ENCODE measurements around the gene UNC13B. TPM values are rescaled to one million over a fixed set of nuclear protein-coding genes. Genes with fewer than 3 reads are reported as not detected.

The UNC13B gene
- total and polyA plus RNA-seq, 2 of the 8 experiments (the other 6 are each of a cell fraction or from before 2014, with no cell fraction given), result 23.1 to 51.7 TPM

DNA sequence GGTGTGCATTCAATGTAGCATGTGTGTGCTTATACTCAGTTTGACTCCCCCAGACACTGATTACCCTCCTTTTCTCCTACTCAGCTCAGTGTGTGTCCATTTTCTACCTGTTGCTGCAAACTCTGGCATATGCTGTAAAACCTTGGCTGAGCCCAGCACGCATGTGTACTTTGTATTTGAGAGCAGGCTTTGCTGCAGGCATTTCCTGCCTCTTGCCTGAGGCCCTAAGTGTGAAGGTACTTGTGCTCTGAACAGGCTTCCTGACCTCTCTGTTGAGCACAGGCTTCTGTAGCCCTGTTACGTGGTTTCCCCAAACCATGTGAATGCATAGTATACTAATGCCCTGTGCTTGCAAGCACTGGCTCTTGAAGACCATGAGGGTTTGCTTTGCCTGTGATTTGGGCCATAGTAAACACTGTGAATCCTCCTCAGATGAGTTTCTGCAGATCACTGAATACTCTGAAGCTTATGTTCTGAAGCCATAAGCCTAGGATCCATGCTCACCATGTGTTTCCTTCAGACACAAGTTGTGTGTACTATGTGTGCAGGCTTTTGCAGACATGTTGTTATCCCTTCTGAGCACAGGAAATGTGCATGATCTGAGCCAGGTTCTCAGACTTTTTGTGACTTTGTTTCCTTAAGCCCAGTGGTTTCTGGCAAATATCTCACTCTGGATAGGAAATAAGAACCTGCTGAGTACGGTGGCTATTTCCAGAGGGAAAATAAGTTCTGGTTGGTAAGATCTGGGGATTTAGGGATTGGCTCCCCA lies 203.2 kb downstream of the UNC13B start:
- Histone ChIP-seq H3K79me1 (ENCODE audit: low read depth, low read length) (peaks cover 2% of the 10 kb centered on the region; the same call in 1 of the 2 replicates), H4K5ac (ENCODE audit: insufficient read length, low read depth, low read length) (no peak overlapping the region), H3K9me3 (ENCODE audit: insufficient read depth in 2 of 2, low read depth in 1 of 2, low read length in 1 of 2) (no peaks in the 10 kb centered on the region), H3K79me2 (ENCODE audit: control insufficient read depth in 1 of 2, insufficient read depth in 2 of 2, low read length in 2 of 2) (no peaks in the 10 kb centered on the region), H4K91ac (replicated peaks; ENCODE audit: insufficient read length, low read length) (no peak overlapping the region), H3K14ac (ENCODE audit: insufficient read length) (peak overlapping the region; percentile 18), H2BK15ac (ENCODE audit: low read length) (no peak overlapping the region), H3K4me1 (replicated peaks in 1 of 4; ENCODE audit: control insufficient read depth in 3 of 4, insufficient read depth in 4 of 4, low read length in 3 of 4) (no peaks in the 10 kb centered on the region), H2BK5ac (ENCODE audit: low read depth, low read length) (no peak overlapping the region; the same call in 1 of the 2 replicates), H3K27me3 (replicated peaks in 1 of 4; ENCODE audit: control insufficient read depth in 3 of 4, extremely low read depth in 1 of 4, insufficient read depth in 3 of 4, low read length in 3 of 4) (no peaks in the 10 kb centered on the region), H2AFZ (ENCODE audit: low read length) (no peak overlapping the region), H2BK20ac (ENCODE audit: low read length) (no peak overlapping the region), H3K4ac (replicated peaks; ENCODE audit: insufficient read length, low read depth, low read length) (no peak overlapping the region), H3K23ac (ENCODE audit: insufficient read length) (no peak overlapping the region), H2BK120ac (replicated peaks; ENCODE audit: low read depth, low read length) (no peak overlapping the region), H4K8ac (ENCODE audit: extremely low read depth, insufficient read depth, low read length) (no peak overlapping the region), H3K56ac (replicated peaks; ENCODE audit: insufficient read length, low read depth, low read length) (no peak overlapping the region), H3K27ac (ENCODE audit: low read depth, low read length) (no peak overlapping the region), H3K4me2 (ENCODE audit: insufficient read depth in 1 of 2, low read depth in 2 of 2, low read length in 2 of 2) (no peak overlapping the region), H3K4me3 (ENCODE audit: extremely low read depth in 1 of 4, insufficient read depth in 2 of 4, low read depth in 3 of 4, low read length in 4 of 4) (no peak overlapping the region), H3K23me2 (ENCODE audit: low read depth, low read length) (no peaks in the 10 kb centered on the region), H4K20me1 (replicated peaks in 1 of 2; ENCODE audit: control insufficient read depth in 1 of 2, insufficient read depth in 2 of 2, low read length in 2 of 2) (no peaks in the 10 kb centered on the region), H2AK5ac (ENCODE audit: low read depth, low read length) (no peak overlapping the region), H3K18ac (ENCODE audit: extremely low read depth, low read length) (no peak overlapping the region), H3K9ac (replicated peaks in 1 of 4; ENCODE audit: extremely low read depth in 1 of 4, low read depth in 3 of 4, low read length in 3 of 4) (no peak overlapping the region), H2BK12ac (ENCODE audit: low read depth, low read length) (no peak overlapping the region), H3K36me3 (ENCODE audit: control insufficient read depth in 2 of 4, insufficient read depth in 4 of 4, low read length in 3 of 4) (no peaks in the 10 kb centered on the region; a peak in 2 of 8 replicates)
- WGBS, 2 experiments (ENCODE audit: extremely low coverage in 1 of 2, insufficient coverage in 1 of 2, insufficient read length in 1 of 2, insufficient replicate concordance in 2 of 2, low coverage in 1 of 2, low lambda C conversion rate in 2 of 2, missing lambda C conversion rate in 1 of 2), result 82% methylated on average over 3 of the region's 3 CpGs; no CpG with 5 or more reads in 1 of the 2 experiments
- FAIRE-seq (no peak), DNase-seq (ENCODE audit: low read depth in 1 of 2, low spot score in 2 of 2) (no peak)
- TF ChIP-seq KDM1A (IDR thresholded peaks at IDR 0.05; ENCODE audit: borderline replicate concordance, low read length) (no peak), YY1 (IDR thresholded peaks at IDR 0.05; ENCODE audit: low read depth, low read length) (no peak), ATF3 (IDR thresholded peaks at IDR 0.05; ENCODE audit: insufficient read depth, low read depth, low read length) (no peak), GTF2F1 (IDR thresholded peaks at IDR 0.05; ENCODE audit: borderline replicate concordance, low read depth, low read length) (no peak), FOSL1 (IDR thresholded peaks at IDR 0.05; ENCODE audit: insufficient read depth, low read depth, low read length) (no peak), POLR2A (IDR thresholded peaks at IDR 0.05; ENCODE audit: control extremely low read depth in 1 of 2, low read depth in 2 of 2, low read length in 2 of 2) (no peak), EZH2 (IDR thresholded peaks at IDR 0.05; ENCODE audit: low read depth, low read length, severe bottlenecking) (no peak)
- ChIA-PET CTCF (ENCODE audit: partially characterized antibody) (no interaction called here), POLR2A (ENCODE audit: partially characterized antibody) (no interaction called here)
